Measurements from ENCODE around the gene SLC16A10. TPM values are rescaled to one million over a fixed set of nuclear protein-coding genes. Genes with fewer than 3 reads are reported as not detected.

The SLC16A10 gene
- total RNA-seq, 2 donors from 2014 or later = 6.0 to 7.3 TPM

DNA sequence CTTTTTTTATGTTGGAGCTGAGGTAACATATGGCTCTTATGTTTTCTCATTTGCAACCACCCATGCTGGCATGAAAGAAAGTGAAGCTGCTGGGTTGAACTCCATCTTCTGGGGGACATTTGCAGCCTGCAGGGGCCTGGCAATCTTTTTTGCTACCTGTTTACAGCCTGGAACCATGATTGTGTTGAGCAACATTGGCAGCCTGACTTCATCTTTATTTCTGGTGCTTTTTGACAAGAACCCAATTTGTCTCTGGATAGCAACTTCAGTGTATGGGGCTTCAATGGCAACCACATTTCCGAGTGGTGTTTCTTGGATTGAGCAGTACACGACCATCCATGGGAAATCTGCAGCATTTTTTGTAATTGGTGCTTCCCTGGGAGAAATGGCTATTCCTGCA is 179.0 kb downstream of the SLC16A10 start:
- Histone ChIP-seq H3K4me1 (no peaks in the 10 kb centered on the region), H3K9ac (ENCODE audit: low read depth in 2 of 2, low read length in 2 of 2) (no peak overlapping the region), H3K27me3 (no peaks in the 10 kb centered on the region), H3K9me3 (no peaks in the 10 kb centered on the region), H3K36me3 (peaks cover 3% of the 10 kb centered on the region), H3K27ac (no peak overlapping the region), H3K4me3 (no peak overlapping the region)
- TF ChIP-seq, protein P1, sequence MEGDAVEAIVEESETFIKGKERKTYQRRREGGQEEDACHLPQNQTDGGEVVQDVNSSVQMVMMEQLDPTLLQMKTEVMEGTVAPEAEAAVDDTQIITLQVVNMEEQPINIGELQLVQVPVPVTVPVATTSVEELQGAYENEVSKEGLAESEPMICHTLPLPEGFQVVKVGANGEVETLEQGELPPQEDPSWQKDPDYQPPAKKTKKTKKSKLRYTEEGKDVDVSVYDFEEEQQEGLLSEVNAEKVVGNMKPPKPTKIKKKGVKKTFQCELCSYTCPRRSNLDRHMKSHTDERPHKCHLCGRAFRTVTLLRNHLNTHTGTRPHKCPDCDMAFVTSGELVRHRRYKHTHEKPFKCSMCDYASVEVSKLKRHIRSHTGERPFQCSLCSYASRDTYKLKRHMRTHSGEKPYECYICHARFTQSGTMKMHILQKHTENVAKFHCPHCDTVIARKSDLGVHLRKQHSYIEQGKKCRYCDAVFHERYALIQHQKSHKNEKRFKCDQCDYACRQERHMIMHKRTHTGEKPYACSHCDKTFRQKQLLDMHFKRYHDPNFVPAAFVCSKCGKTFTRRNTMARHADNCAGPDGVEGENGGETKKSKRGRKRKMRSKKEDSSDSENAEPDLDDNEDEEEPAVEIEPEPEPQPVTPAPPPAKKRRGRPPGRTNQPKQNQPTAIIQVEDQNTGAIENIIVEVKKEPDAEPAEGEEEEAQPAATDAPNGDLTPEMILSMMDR (IDR thresholded peaks at IDR 0.05) = no peak
- no peak for DNase-seq
- intact Hi-C loops (cut with DNase I) = no loop called here

DNA sequence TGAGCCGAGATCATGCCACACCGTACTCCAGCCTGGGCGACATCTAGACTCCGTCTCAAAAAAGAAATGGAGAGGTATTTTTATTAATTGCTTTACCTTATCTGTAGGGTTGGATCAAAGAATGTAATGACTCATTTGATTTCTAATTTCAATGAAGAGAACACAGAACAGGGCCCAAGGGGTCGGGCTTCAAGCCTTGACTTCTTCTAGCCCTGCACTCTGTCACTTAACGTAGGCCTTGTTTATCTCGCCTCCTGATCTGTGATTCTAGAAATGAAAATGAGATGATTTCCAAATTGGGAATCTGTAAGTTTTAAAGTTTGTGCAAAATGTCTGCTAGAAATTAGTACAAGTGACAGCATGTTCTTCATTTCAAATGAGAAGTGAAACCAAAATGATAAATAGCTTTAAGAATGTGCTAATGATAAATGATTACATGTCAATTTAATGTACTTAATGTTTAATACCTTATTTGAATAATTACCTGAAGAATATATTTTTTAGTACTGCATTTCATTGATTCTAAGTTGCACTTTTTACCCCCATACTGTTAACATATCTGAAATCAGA is 180.5 kb downstream of the SLC16A10 start:
- intact Hi-C loops (cut with DNase I) = no loop called here
- peaks cover 3% of the 10 kb centered on the region for H3K36me3 ChIP-seq
- no peak overlapping the region for H3K9ac ChIP-seq (ENCODE audit: low read depth in 2 of 2, low read length in 2 of 2)

DNA sequence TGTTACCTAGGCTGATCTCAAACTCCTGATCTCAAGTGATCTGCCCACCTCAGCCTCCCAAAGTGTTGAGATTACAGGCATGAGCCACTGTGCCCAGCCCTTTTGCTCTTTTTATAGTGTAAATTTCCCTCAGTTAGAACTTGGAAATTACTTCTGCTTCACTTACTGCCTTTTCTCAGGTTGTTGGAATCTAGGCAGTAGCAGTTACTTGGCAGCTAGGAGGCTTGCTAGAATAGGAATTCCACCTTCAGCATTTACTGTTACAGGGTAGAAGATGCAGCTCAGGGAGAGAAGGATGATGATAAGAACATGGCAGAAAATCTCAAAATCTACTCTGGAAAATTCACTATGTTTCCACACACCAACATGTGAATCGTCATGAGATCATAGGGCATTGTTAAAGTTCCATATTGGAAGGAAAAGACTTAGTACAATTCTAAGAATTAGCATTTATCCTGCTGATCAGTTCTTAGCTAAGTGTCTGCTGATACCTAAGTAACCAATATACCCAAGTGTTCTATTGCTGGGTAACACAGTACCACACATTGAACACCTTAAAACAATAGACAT is 182.2 kb downstream of the SLC16A10 start:
- peaks cover 3% of the 10 kb centered on the region for H3K36me3 ChIP-seq
- H3K27ac ChIP-seq = no peak overlapping the region
- no peaks in the 10 kb centered on the region for H3K27me3 ChIP-seq
- H3K9me3 ChIP-seq = no peaks in the 10 kb centered on the region
- no peak for DNase-seq
- H3K4me1 ChIP-seq = no peaks in the 10 kb centered on the region
- TF ChIP-seq, protein P1 (IDR thresholded peaks at IDR 0.05) = no peak
- intact Hi-C loops (cut with DNase I) = no loop called here
- H3K9ac ChIP-seq (ENCODE audit: low read depth in 2 of 2, low read length in 2 of 2) = no peak overlapping the region
- no peak overlapping the region for H3K4me3 ChIP-seq

More for the DNA sequence above, 180.5 kb downstream of the SLC16A10 start:
- DNase-seq = no peak
- Histone ChIP-seq H3K4me1 (no peaks in the 10 kb centered on the region), H3K27ac (no peak overlapping the region), H3K4me3 (no peak overlapping the region), H3K9me3 (no peaks in the 10 kb centered on the region), H3K27me3 (no peaks in the 10 kb centered on the region)
- TF ChIP-seq, protein P1 (IDR thresholded peaks at IDR 0.05) = no peak

DNA sequence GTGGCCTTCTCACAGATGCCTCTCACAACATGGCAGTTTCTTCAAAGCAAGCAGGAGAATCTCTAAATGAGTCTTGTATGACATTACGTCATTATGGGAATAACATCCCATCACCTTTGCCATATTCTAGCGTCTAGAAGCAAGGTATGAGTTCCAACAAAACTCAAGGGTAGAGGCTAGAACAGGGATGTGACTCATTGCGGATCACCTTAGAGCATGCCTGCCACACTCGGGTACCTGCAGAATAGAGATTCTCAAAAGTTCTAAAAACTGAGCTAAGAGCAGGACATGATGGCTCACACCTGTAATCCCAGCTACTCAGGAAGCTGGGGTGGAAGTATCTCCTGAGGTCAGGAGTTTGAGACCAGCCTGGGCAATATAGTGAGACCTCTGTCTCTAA is 182.8 kb downstream of the SLC16A10 start:
- H3K36me3 ChIP-seq = peaks cover 3% of the 10 kb centered on the region
- TF ChIP-seq, protein P1 (IDR thresholded peaks at IDR 0.05) = no peak
- no peak overlapping the region for H3K9ac ChIP-seq (ENCODE audit: low read depth in 2 of 2, low read length in 2 of 2)
- intact Hi-C loops (cut with DNase I) = no loop called here
- no peaks in the 10 kb centered on the region for H3K4me1 ChIP-seq
- no peaks in the 10 kb centered on the region for H3K9me3 ChIP-seq
- no peaks in the 10 kb centered on the region for H3K27me3 ChIP-seq
- no peak for DNase-seq
- H3K27ac ChIP-seq = no peak overlapping the region
- H3K4me3 ChIP-seq = no peak overlapping the region

DNA sequence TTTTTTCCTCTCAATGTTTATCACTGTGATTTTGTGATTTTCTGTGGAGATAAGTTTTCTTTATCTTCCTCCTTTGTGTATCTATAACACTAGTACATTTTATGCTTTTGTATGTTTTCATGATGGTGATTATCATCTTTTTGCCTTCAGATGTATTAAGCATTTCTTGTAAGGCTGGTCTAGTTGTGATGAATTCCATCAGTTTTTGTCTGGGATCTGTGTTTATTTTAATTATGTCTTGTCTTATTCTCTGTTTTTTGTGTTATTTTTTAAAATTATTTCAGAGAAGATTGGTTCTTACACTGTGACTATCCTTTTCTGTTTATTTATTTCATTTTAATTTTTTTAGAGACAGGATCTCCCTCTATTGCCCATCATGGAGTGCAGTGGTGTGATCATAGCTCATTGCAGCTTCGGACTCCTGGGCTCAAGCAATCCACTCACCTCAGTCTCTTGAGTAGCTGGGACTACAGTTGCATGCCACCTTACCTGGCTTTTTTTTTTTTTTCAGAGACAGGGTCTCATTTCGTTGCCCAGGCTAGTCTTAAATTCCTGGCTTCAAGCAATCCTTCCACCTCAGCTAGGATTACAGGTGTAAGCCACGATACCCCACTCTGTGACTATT is 187.4 kb downstream of the SLC16A10 start:
- no peaks in the 10 kb centered on the region for H3K9me3 ChIP-seq
- H3K4me3 ChIP-seq = no peak overlapping the region
- H3K36me3 ChIP-seq = peaks cover 14% of the 10 kb centered on the region
- no peaks in the 10 kb centered on the region for H3K4me1 ChIP-seq
- H3K27ac ChIP-seq = no peak overlapping the region
- TF ChIP-seq, protein P1 (IDR thresholded peaks at IDR 0.05) = no peak
- H3K9ac ChIP-seq (ENCODE audit: low read depth in 2 of 2, low read length in 2 of 2) = no peak overlapping the region
- no peak for DNase-seq
- no peaks in the 10 kb centered on the region for H3K27me3 ChIP-seq
- intact Hi-C loops (cut with DNase I) = no loop called here

All from colonic mucosa (tissue), 4 donors.